ENCODE measurements around the gene SLC16A1. TPM values are rescaled to one million over a fixed set of nuclear protein-coding genes. Genes with fewer than 3 reads are reported as not detected.

SLC16A1 gene
- total and polyA plus RNA-seq, 3 experiments from 2014 or later: 12.4 to 75.8 (median 75.3) TPM

DNA sequence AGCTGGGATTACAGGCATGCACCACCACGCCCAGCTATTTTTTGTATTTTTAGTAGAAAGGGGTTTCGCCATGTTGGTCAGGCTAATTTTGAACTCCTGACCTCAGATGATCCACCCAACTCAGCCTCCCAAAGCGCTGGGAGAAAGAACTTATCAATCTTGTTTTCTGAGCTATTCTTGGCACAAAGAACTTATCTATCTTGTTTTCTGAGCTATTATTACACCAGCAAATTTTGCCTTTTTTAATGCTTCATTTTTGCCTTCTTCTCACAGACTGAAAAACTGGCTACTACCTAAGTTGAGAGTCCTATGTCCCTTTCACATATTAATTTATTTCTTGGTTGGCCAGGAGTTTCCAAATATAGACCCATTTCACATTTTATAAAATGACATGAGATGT is 9.3 kb downstream of the SLC16A1 start:
- no peaks in the 10 kb centered on the region for H3K4me1 ChIP-seq (ENCODE audit: insufficient read depth, low read length)
- H3K36me3 Mint-ChIP-seq: peaks cover 0 to 2% (median 2%) of the 10 kb centered on the region in 3 donors
- H3K4me3 ChIP-seq (ENCODE audit: low read length): no peak overlapping the region
- H3K4me3 Mint-ChIP-seq: no peak overlapping the region
- H3K27ac ChIP-seq (ENCODE audit: low read depth, low read length): no peak overlapping the region
- CTCF ChIA-PET: no interaction called here
- H3K4me1 Mint-ChIP-seq: peaks cover 0 to 9% (median 5%) of the 10 kb centered on the region in 3 donors
- no peaks in the 10 kb centered on the region for H3K9me3 ChIP-seq (ENCODE audit: low read length)
- no peaks in the 10 kb centered on the region for H3K36me3 ChIP-seq (ENCODE audit: insufficient read depth, low read length)
- H3K9me3 Mint-ChIP-seq: no peaks in the 10 kb centered on the region
- POLR2A ChIA-PET: no interaction called here
- no peaks in the 10 kb centered on the region for H3K27me3 ChIP-seq (ENCODE audit: insufficient read depth, low read length, poor library complexity, severe bottlenecking)
- H3K27ac Mint-ChIP-seq: no peak overlapping the region
- no peak for DNase-seq
- H3K27me3 Mint-ChIP-seq: peaks cover 0 to 2% of the 10 kb centered on the region in 2 donors

- no peak overlapping the region for H3K4me3 Mint-ChIP-seq
- ChIA-PET CTCF (no interaction called here), POLR2A (no interaction called here)
- Histone ChIP-seq H3K4me1 (ENCODE audit: insufficient read depth, low read length) (no peaks in the 10 kb centered on the region), H3K9me3 (ENCODE audit: low read length) (no peaks in the 10 kb centered on the region), H3K4me3 (ENCODE audit: low read length) (no peak overlapping the region), H3K27me3 (ENCODE audit: insufficient read depth, low read length, poor library complexity, severe bottlenecking) (no peaks in the 10 kb centered on the region), H3K36me3 (ENCODE audit: insufficient read depth, low read length) (no peaks in the 10 kb centered on the region), H3K27ac (ENCODE audit: low read depth, low read length) (no peak overlapping the region)
- H3K36me3 Mint-ChIP-seq: peaks cover 0 to 2% (median 0%) of the 10 kb centered on the region in 3 donors
- H3K27me3 Mint-ChIP-seq: peaks cover 0 to 2% of the 10 kb centered on the region in 2 donors
- no peak overlapping the region for H3K27ac Mint-ChIP-seq
- peaks cover 10 to 22% (median 22%) of the 10 kb centered on the region in 3 donors for H3K4me1 Mint-ChIP-seq
- DNase-seq: no peak
- no peaks in the 10 kb centered on the region for H3K9me3 Mint-ChIP-seq
Observed at GRCh38 chr1:112939810-112940209, 16.2 kb downstream of the SLC16A1 start.

DNA sequence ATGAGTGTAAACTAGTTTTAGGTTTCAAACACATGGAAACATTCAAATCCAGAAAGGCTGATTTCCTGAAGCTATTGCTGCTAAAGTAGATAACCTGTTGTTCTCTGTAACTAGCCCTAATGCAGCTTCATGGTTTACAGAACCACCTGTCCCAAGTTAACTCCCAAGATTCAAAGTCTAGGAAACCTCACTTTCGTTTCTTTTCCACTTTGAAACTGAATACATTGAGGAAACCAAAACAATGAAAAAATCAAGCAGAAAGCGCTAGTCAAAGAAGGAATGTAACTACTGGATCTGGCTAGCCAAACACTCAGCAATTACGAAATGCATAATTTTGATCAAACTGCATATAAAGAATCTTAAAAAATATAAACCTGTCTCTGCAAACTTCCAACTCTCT is 17.8 kb downstream of the SLC16A1 start:
- H3K4me3 ChIP-seq (ENCODE audit: low read length): no peak overlapping the region
- Mint-ChIP-seq H3K36me3 (peaks cover 0 to 2% (median 0%) of the 10 kb centered on the region in 3 donors), H3K9me3 (no peaks in the 10 kb centered on the region), H3K27me3 (peaks cover 0 to 2% of the 10 kb centered on the region in 2 donors), H3K4me1 (peaks cover 10 to 22% (median 22%) of the 10 kb centered on the region in 3 donors), H3K27ac (peak overlapping the region in 2 of 8 donors; percentile 5 to 82), H3K4me3 (no peak overlapping the region)
- no peaks in the 10 kb centered on the region for H3K9me3 ChIP-seq (ENCODE audit: low read length)
- peak overlapping the region; percentile 40 for H3K27ac ChIP-seq (ENCODE audit: low read depth, low read length)
- H3K4me1 ChIP-seq (ENCODE audit: insufficient read depth, low read length): no peaks in the 10 kb centered on the region
- no peaks in the 10 kb centered on the region for H3K27me3 ChIP-seq (ENCODE audit: insufficient read depth, low read length, poor library complexity, severe bottlenecking)
- no peak for DNase-seq
- no peaks in the 10 kb centered on the region for H3K36me3 ChIP-seq (ENCODE audit: insufficient read depth, low read length)
- ChIA-PET CTCF (interaction anchor here (2.7 kb wide), 1 partner anchor 18 kb away, joined by 9 read pairs; the partner anchor contains the start of gene SLC16A1), POLR2A (no interaction called here)

DNA sequence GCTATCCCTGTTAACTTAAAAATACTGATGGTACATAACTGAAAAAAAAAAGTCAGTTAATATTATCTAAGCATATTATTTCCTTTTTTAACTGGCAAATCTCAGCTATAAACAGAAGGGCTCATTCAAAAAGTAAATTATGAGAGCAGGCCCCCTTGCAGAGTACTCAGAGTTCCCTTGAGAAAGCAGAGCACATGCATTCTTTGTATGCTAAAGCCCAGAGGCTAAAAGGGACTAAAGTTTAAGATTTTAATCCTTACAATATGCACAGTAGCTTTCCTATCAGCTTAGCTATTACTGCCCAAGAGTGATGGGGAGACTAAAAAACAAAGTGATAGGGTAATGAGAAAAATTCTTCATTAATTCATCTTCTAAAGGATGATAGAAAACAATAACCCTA is 18.5 kb downstream of the SLC16A1 start:
- DNase-seq: no peak
- Mint-ChIP-seq H3K4me3 (no peak overlapping the region), H3K36me3 (no peaks in the 10 kb centered on the region), H3K27me3 (peaks cover 0 to 2% of the 10 kb centered on the region in 2 donors), H3K4me1 (peaks cover 10 to 22% (median 22%) of the 10 kb centered on the region in 3 donors), H3K9me3 (no peaks in the 10 kb centered on the region), H3K27ac (peak overlapping the region in 3 of 8 donors; percentile 5 to 82 (median 12))
- ChIA-PET CTCF (interaction anchor here (2.7 kb wide), 1 partner anchor 19 kb away, joined by 9 read pairs; the partner anchor contains the start of gene SLC16A1), POLR2A (no interaction called here)
- Histone ChIP-seq H3K9me3 (ENCODE audit: low read length) (no peaks in the 10 kb centered on the region), H3K4me1 (ENCODE audit: insufficient read depth, low read length) (no peaks in the 10 kb centered on the region), H3K4me3 (ENCODE audit: low read length) (no peak overlapping the region), H3K36me3 (ENCODE audit: insufficient read depth, low read length) (no peaks in the 10 kb centered on the region), H3K27me3 (ENCODE audit: insufficient read depth, low read length, poor library complexity, severe bottlenecking) (no peaks in the 10 kb centered on the region), H3K27ac (ENCODE audit: low read depth, low read length) (no peak overlapping the region)

- ChIA-PET POLR2A (no interaction called here), CTCF (interaction anchor here (2.7 kb wide), 1 partner anchor 19 kb away, joined by 9 read pairs; the partner anchor contains the start of gene SLC16A1)
- H3K4me3 Mint-ChIP-seq: no peak overlapping the region
Observed at GRCh38 chr1:112937070-112937469, 18.9 kb downstream of the SLC16A1 start.

GRCh38 chr1:112935461-112936111 is 20.4 kb downstream of the SLC16A1 start:
- POLR2A ChIA-PET: no interaction called here
- Histone ChIP-seq H3K27ac (ENCODE audit: low read depth, low read length) (peak overlapping the region; percentile 46), H3K36me3 (ENCODE audit: insufficient read depth, low read length) (no peaks in the 10 kb centered on the region), H3K9me3 (ENCODE audit: low read length) (no peaks in the 10 kb centered on the region), H3K4me3 (ENCODE audit: low read length) (no peak overlapping the region), H3K4me1 (ENCODE audit: insufficient read depth, low read length) (no peaks in the 10 kb centered on the region), H3K27me3 (ENCODE audit: insufficient read depth, low read length, poor library complexity, severe bottlenecking) (no peaks in the 10 kb centered on the region)
- DNase-seq: no peak
- Mint-ChIP-seq H3K9me3 (no peaks in the 10 kb centered on the region), H3K27ac (peak overlapping the region in 5 of 8 donors; percentile 13 to 59 (median 47)), H3K4me3 (no peak overlapping the region), H3K4me1 (peaks cover 10 to 22% (median 22%) of the 10 kb centered on the region in 3 donors), H3K36me3 (peaks cover 0 to 2% (median 0%) of the 10 kb centered on the region in 3 donors), H3K27me3 (no peaks in the 10 kb centered on the region)
- CTCF ChIA-PET: no interaction called here

More at GRCh38 chr1:112937070-112937469, 18.9 kb downstream of the SLC16A1 start:
- no peaks in the 10 kb centered on the region for H3K9me3 Mint-ChIP-seq
- H3K4me3 ChIP-seq (ENCODE audit: low read length): no peak overlapping the region
- no peaks in the 10 kb centered on the region for H3K36me3 ChIP-seq (ENCODE audit: insufficient read depth, low read length)
- no peaks in the 10 kb centered on the region for H3K36me3 Mint-ChIP-seq
- H3K27ac Mint-ChIP-seq: peak overlapping the region in 1 of 8 donors; percentile 12
- H3K27ac ChIP-seq (ENCODE audit: low read depth, low read length): no peak overlapping the region
- no peaks in the 10 kb centered on the region for H3K4me1 ChIP-seq (ENCODE audit: insufficient read depth, low read length)
- H3K9me3 ChIP-seq (ENCODE audit: low read length): no peaks in the 10 kb centered on the region
- no peak for DNase-seq
- no peaks in the 10 kb centered on the region for H3K27me3 ChIP-seq (ENCODE audit: insufficient read depth, low read length, poor library complexity, severe bottlenecking)
- H3K27me3 Mint-ChIP-seq: peaks cover 0 to 2% of the 10 kb centered on the region in 2 donors
- peaks cover 10 to 22% (median 22%) of the 10 kb centered on the region in 3 donors for H3K4me1 Mint-ChIP-seq

- peaks cover 10 to 22% (median 22%) of the 10 kb centered on the region in 3 donors for H3K4me1 Mint-ChIP-seq
- H3K4me3 ChIP-seq (ENCODE audit: low read length): no peak overlapping the region
- no peaks in the 10 kb centered on the region for H3K27me3 Mint-ChIP-seq
- no peaks in the 10 kb centered on the region for H3K9me3 ChIP-seq (ENCODE audit: low read length)
- H3K4me1 ChIP-seq (ENCODE audit: insufficient read depth, low read length): no peaks in the 10 kb centered on the region
- ChIA-PET POLR2A (no interaction called here), CTCF (no interaction called here)
- H3K9me3 Mint-ChIP-seq: no peaks in the 10 kb centered on the region
- no peak overlapping the region for H3K27ac ChIP-seq (ENCODE audit: low read depth, low read length)
- no peaks in the 10 kb centered on the region for H3K27me3 ChIP-seq (ENCODE audit: insufficient read depth, low read length, poor library complexity, severe bottlenecking)
- DNase-seq: no peak
- peak overlapping the region in 1 of 8 donors; percentile 52 for H3K27ac Mint-ChIP-seq
- no peak overlapping the region for H3K4me3 Mint-ChIP-seq
- peaks cover 0 to 2% (median 0%) of the 10 kb centered on the region in 3 donors for H3K36me3 Mint-ChIP-seq
- H3K36me3 ChIP-seq (ENCODE audit: insufficient read depth, low read length): no peaks in the 10 kb centered on the region
Observed at GRCh38 chr1:112934577-112934976, 21.4 kb downstream of the SLC16A1 start.

DNA sequence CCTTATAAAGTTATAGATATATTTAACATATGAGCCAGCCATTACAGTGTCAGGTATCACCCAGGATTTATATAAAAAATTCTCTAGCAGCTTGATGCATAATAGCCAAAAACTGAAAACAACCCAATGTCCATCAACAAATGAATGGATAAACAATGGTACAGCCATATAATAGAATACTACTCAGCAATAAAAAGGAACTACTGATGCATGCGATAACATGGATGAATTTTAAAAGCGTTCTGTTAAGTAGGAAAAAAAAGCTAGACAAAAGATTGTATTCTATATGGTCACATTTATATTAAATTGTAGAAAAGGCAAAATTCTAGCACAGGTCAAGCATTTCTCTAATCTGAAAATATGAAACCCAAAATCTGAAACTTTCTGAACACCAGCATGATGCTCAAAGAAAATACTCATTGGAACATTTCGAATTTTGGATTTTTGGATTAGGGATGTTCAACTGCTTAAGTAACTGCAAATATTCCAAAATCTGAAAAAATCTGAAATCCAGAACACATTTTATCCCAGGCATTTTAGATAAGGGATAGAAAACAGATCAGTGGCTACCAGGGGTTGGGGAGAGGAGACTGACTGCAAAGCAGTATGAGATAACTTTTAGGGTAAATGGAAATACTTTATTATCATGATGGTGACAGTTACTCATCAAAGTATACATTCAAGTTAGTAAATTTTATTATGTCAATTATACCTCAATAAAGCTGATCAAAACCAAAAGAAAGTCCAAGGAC is 22.0 kb downstream of the SLC16A1 start:
- H3K4me3 Mint-ChIP-seq: no peak overlapping the region
- Histone ChIP-seq H3K4me1 (ENCODE audit: insufficient read depth, low read length) (no peaks in the 10 kb centered on the region), H3K4me3 (ENCODE audit: low read length) (no peak overlapping the region), H3K27ac (ENCODE audit: low read depth, low read length) (no peak overlapping the region), H3K27me3 (ENCODE audit: insufficient read depth, low read length, poor library complexity, severe bottlenecking) (no peaks in the 10 kb centered on the region), H3K9me3 (ENCODE audit: low read length) (no peaks in the 10 kb centered on the region), H3K36me3 (ENCODE audit: insufficient read depth, low read length) (no peaks in the 10 kb centered on the region)
- peak overlapping the region in 1 of 8 donors; percentile 52 for H3K27ac Mint-ChIP-seq
- no peaks in the 10 kb centered on the region for H3K27me3 Mint-ChIP-seq
- no peak for DNase-seq
- ChIA-PET POLR2A (no interaction called here), CTCF (no interaction called here)
- peaks cover 0 to 2% (median 1%) of the 10 kb centered on the region in 3 donors for H3K36me3 Mint-ChIP-seq
- no peaks in the 10 kb centered on the region for H3K9me3 Mint-ChIP-seq
- peaks cover 10 to 22% (median 22%) of the 10 kb centered on the region in 3 donors for H3K4me1 Mint-ChIP-seq

Data from CD8-positive, alpha-beta memory T cell (primary cell).